Nephron (organoid): ENCODE measurements around the gene CAMK2N1.

Source experiments
- H3K27ac Mint-ChIP-seq, 3 experiments: 2 replicates each; pipeline ENCODE4 v1.8.0; 2020; ENCODE audit warnings: mixed read lengths in 3 of 3, mild to moderate bottlenecking in 2 of 3, moderate library complexity in 1 of 3
- H3K27me3 Mint-ChIP-seq: 2 replicates; pipeline ENCODE4 v1.8.0; 2021; ENCODE audit warnings: low read depth, mild to moderate bottlenecking, moderate library complexity, mixed read lengths
- H3K36me3 Mint-ChIP-seq: 2 replicates; pipeline ENCODE4 v1.8.0; 2020; ENCODE audit warnings: low read depth, mixed read lengths
- H3K4me1 Mint-ChIP-seq: 2 replicates; pipeline ENCODE4 v1.8.0; 2020; ENCODE audit warnings: mixed read lengths
- H3K4me3 Mint-ChIP-seq, 3 experiments: 2 replicates each; pipeline ENCODE4 v1.8.0; 2020; ENCODE audit warnings: mild to moderate bottlenecking in 3 of 3, mixed read lengths in 3 of 3, moderate library complexity in 2 of 3
- H3K9me3 Mint-ChIP-seq: 2 replicates; pipeline ENCODE4 v1.8.0; 2020; ENCODE audit warnings: mixed read lengths
- TF ChIP-seq, protein P1 (sequence below), 3 experiments: fragments of 200-600 bp; sonication (generic); IDR thresholded peaks; one replicate each; pipeline ENCODE4 v1.5.0; 2021; ENCODE audit warnings: antibody characterized with exemption in 3 of 3; ENCODE audit not compliant: unreplicated experiment in 3 of 3

The CAMK2N1 gene

DNA sequence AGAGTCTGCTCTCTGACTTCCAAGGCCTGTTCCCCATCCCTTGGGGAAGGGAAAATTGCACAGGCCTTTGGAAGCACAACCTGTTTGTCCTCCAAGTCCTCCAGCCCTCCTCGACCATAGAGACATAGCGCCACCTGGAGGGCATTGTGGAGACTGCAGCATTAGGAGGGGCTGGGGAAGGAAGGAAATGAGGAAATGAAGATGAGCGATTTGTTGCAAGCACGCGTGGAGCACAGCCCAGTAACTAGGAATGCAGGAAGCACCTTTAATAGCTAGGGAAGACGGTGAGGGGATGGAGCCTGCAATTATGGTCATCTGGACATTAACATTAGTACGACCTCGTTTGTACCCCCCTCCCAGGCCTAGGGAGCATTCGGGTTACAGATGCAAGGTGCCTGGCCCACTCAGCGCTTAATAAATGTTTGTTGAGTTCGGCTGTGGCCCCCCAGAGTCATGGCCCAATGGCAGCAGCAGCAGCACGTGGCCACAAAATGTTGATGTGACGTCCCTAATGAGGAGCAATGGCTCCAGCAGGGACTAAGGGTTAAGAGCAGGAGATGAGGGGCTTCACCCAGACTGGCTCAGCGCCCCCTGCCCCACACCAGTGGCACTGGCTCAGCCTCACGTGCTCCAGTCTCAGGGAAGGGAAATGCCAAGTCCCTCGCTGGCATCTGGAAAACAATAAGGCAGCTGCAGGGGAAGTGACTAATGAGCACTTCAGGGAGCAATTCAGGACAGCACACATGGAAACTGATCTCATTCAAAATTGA is 8.0 kb upstream of the CAMK2N1 start:
- TF ChIP-seq, protein P1, sequence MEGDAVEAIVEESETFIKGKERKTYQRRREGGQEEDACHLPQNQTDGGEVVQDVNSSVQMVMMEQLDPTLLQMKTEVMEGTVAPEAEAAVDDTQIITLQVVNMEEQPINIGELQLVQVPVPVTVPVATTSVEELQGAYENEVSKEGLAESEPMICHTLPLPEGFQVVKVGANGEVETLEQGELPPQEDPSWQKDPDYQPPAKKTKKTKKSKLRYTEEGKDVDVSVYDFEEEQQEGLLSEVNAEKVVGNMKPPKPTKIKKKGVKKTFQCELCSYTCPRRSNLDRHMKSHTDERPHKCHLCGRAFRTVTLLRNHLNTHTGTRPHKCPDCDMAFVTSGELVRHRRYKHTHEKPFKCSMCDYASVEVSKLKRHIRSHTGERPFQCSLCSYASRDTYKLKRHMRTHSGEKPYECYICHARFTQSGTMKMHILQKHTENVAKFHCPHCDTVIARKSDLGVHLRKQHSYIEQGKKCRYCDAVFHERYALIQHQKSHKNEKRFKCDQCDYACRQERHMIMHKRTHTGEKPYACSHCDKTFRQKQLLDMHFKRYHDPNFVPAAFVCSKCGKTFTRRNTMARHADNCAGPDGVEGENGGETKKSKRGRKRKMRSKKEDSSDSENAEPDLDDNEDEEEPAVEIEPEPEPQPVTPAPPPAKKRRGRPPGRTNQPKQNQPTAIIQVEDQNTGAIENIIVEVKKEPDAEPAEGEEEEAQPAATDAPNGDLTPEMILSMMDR (IDR thresholded peaks at IDR 0.05; ENCODE audit: unreplicated experiment in 3 of 3), result peak; percentile 95 to 96 (median 96)
- Mint-ChIP-seq H3K27me3 (peaks cover 22% of the 10 kb centered on the region), H3K9me3 (no peaks in the 10 kb centered on the region)

DNA sequence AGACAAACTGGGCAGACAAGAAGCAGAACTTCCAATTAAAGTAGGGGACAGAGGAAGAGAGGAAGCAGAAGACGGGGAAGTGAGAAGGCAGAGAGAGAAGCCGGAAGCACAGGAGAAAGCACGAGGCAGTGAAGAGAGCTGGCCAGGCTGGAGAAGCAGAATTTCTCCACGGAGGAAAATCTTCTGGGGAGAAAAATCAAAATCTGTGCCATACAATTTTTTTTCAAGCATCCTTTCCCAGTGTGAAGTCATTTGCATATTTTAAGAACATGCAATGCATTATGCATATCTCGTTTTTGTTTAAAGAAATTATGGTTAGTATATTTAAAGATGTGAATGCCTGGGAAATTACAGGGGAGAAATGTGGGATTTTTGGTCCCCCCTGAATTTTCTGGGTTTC is 7.3 kb upstream of the CAMK2N1 start:
- Mint-ChIP-seq H3K27me3 (peaks cover 29% of the 10 kb centered on the region), H3K4me3 (no peak overlapping the region), H3K9me3 (no peaks in the 10 kb centered on the region), H3K4me1 (no peaks in the 10 kb centered on the region), H3K36me3 (peaks cover 3% of the 10 kb centered on the region), H3K27ac (no peak overlapping the region)
- TF ChIP-seq, protein P1 (IDR thresholded peaks at IDR 0.05; ENCODE audit: unreplicated experiment in 3 of 3), result no peak

More for the DNA sequence above, 8.0 kb upstream of the CAMK2N1 start:
- Mint-ChIP-seq H3K36me3 (peaks cover 5% of the 10 kb centered on the region), H3K4me3 (no peak overlapping the region), H3K4me1 (no peaks in the 10 kb centered on the region), H3K27ac (no peak overlapping the region)

DNA sequence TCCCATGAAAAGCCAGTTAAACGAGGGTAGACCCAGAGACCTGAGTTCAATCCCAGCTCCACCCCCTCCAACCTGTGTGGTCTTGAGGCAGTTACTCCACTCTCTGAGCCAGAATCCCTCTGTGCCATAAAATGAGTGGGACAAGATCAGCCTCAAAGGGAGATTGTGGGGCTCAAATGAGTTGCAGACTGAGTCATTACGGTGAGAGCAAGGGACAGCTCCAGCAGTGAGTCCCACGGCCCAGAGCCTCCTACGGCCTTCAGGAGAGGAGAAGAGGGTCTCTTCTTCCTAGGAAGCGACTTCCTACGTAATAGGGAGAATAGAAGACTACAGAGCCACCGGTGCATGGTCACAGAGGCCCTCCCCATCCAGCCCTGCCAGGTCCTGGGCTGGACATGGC is 6.7 kb upstream of the CAMK2N1 start:
- H3K36me3 Mint-ChIP-seq, result peaks cover 3% of the 10 kb centered on the region
- H3K27me3 Mint-ChIP-seq, result peaks cover 35% of the 10 kb centered on the region
- H3K4me3 Mint-ChIP-seq, result peak overlapping the region in 1 of 3 experiments; percentile 20
- no peaks in the 10 kb centered on the region for H3K9me3 Mint-ChIP-seq
- TF ChIP-seq, protein P1 (IDR thresholded peaks at IDR 0.05; ENCODE audit: unreplicated experiment in 3 of 3), result no peak
- no peak overlapping the region for H3K27ac Mint-ChIP-seq
- no peaks in the 10 kb centered on the region for H3K4me1 Mint-ChIP-seq

DNA sequence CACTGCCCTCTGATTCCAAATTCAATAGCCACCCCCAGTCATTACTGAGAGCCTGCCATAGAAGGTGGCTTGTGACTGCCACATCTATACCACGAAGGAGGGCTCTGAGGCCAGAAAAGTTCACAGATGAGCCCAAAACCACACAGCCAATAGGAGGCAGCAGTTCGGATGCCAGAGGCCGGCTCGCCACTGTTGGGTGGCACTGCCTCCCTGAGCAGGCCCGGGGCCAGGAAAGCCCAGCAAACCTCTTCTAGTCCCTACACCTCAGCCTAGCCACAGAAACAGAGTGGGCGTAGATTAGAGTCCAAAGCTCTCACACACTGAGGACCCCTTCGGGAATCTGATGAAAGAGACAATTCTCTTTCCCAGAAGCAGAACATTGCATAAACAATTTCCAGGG is 5.9 kb upstream of the CAMK2N1 start:
- peaks cover 44% of the 10 kb centered on the region for H3K27me3 Mint-ChIP-seq

DNA sequence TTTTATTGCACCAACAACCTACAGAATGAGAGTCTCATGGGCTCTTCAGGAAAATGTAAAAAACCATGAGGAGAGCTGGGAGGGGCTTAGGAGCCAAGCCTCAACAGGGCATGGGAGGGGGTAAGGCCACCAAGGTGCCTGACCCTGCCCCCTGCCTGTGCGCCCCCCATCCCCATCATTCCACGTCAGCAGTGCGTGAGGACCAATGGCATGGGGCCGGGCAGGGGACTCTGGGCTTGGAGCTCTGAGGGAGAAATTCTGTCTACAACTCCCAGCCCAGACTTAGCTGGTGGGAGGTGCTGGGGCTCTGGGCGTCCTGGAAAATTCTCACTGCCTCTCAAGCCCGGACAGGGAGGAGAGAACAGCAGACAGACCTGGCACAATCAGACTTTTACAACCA is 5.2 kb upstream of the CAMK2N1 start:
- peaks cover 44% of the 10 kb centered on the region for H3K27me3 Mint-ChIP-seq
- no peaks in the 10 kb centered on the region for H3K36me3 Mint-ChIP-seq
- H3K4me3 Mint-ChIP-seq, result no peak overlapping the region
- H3K9me3 Mint-ChIP-seq, result no peaks in the 10 kb centered on the region
- TF ChIP-seq, protein P1 (IDR thresholded peaks at IDR 0.05; ENCODE audit: unreplicated experiment in 3 of 3), result no peak
- no peak overlapping the region for H3K27ac Mint-ChIP-seq
- H3K4me1 Mint-ChIP-seq, result no peaks in the 10 kb centered on the region

More for the DNA sequence above, 5.9 kb upstream of the CAMK2N1 start:
- Mint-ChIP-seq H3K9me3 (no peaks in the 10 kb centered on the region), H3K4me1 (no peaks in the 10 kb centered on the region), H3K27ac (no peak overlapping the region), H3K4me3 (no peak overlapping the region), H3K36me3 (peaks cover 3% of the 10 kb centered on the region)
- TF ChIP-seq, protein P1 (IDR thresholded peaks at IDR 0.05; ENCODE audit: unreplicated experiment in 3 of 3), result no peak

DNA sequence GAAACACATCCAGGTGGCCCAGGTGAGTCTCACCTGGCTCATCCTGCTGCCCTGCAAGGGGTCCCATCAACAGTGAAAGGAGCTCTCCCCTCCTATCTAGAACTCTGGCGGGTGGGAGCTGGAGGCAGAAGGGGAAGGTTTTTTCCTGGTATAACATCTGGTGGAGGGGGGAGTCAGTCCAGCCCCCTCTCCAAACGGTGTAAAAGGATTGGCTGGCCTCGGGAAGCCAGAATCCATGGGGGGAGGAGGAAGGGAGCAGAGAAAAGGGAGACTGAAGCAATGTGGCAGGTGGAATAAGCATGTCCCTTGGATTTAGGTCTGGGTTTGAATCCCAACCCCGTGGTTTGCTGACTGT is 1.2 kb upstream of the CAMK2N1 start:
- peak overlapping the region in 2 of 3 experiments; percentile 57 to 86 for H3K27ac Mint-ChIP-seq
- H3K4me1 Mint-ChIP-seq, result peaks cover 22% of the 10 kb centered on the region
- H3K4me3 Mint-ChIP-seq, result peak overlapping the region; percentile 70 to 79 (median 79)
- peaks cover 73% of the 10 kb centered on the region for H3K27me3 Mint-ChIP-seq
- H3K36me3 Mint-ChIP-seq, result peaks cover 5% of the 10 kb centered on the region
- TF ChIP-seq, protein P1 (IDR thresholded peaks at IDR 0.05; ENCODE audit: unreplicated experiment in 3 of 3), result no peak
- no peaks in the 10 kb centered on the region for H3K9me3 Mint-ChIP-seq
